Measurements from ENCODE around the gene FANCI.

FANCI gene

GRCh38 chr15:89334510-89335297 lies 90.9 kb downstream of the FANCI start, which contains the start of gene POLG:
Gene POLG, minus strand, starts transcription at chr15:89334824. Its CDS starts 1,070 bp downstream, at chr15:89333754.
- DNase-seq = peak; percentile 91

GRCh38 chr15:89335298-89336041 lies 91.7 kb downstream of the FANCI start:
- no peak for DNase-seq

DNA sequence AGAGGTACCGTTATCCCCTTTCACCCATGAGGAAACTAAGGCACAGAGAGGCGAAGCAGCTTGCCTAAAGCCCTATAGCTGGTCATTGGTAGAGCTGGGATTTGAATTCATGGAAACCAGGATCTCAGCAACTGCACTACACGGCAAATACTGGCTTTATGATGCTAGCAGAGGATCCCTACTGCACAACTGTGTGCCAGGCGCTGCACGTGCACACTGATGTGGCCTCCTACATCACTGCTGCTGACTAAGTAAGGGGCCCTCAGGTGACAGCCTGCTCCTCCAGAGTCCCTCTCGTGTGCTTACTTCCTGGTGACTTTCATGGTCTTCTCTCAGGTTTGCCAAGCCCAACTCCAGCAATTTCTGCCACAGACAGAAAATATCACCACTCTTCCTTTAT lies 94.3 kb downstream of the FANCI start:
- DNase-seq = no peak

- no peak for DNase-seq
These were observed 96.8 kb downstream of the FANCI start for GRCh38 chr15:89340573-89340972.

DNA sequence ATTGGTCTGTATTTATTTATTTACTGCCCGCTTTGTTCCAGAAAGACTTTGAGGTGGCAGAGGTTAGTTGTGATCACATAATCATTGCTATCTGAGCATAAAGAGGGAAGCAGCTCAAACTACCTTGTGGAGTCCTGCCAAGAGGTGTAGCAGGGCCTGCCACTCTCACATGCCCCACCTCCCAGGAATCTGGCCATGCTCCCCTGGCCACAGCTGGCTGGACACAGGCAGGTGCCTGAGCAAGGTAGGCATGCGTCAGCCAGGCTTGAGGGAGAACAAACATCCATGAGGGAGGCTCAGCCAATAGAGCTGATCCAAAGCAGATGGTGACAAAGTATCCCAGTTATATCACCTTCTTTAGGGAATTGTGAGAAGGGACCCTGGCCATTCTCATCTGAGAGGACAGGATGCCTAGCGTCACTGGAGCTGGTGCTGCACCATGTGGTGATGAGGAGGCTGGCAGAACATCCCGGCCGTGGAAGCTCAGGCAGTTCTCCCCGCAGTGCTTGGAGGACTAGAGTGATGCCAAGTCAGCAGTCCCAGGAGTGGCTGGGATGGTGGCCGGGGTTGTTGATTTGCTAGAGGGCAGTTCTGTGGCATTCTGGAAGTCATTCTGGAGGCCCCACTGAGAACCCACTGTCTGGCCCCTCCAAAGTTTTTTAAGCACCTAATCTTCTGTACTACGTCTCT lies 97.7 kb downstream of the FANCI start:
- no peak for DNase-seq

DNA sequence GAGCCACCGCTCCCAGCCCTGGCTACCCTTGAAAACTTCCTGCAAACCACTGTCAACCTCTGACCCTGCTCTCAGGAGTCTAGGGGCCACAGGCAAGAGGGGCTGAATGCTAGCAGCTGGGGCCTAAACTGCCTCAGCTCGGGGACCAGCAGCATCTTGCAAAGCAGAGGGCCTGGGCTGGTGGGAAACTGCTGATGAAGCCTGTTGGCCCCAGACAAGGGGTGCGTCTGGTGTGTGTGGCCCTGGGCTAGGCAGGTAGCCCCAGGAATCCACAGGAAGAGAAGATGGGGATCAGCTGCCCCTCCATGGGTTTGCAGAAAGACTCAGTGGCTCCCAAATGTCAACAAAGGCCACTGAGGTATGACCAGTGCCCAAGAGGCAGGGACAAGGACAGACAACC lies 99.1 kb downstream of the FANCI start:
- DNase-seq = no peak

DNA sequence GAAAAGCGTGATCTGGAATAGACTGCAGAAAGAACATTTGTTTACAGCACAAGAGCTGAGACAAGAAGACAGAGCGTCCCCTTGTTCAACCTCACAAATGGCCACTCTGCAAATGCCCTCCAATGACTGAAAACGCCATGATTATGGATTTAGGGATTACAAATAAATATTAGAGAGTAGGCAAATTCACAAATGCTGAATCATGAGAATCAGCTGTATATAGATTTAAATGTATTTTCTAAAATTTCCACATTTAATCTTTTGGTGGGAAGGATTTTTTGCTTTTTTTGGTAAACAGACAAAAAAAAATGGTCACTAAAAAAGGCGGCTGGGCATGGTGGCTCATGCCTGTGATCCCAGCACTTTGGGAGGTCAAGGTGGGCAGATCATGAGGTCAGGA lies 101.5 kb downstream of the FANCI start:
- DNase-seq = no peak

- no peak for DNase-seq
These were observed 102.9 kb downstream of the FANCI start for GRCh38 chr15:89346516-89347231.

DNA sequence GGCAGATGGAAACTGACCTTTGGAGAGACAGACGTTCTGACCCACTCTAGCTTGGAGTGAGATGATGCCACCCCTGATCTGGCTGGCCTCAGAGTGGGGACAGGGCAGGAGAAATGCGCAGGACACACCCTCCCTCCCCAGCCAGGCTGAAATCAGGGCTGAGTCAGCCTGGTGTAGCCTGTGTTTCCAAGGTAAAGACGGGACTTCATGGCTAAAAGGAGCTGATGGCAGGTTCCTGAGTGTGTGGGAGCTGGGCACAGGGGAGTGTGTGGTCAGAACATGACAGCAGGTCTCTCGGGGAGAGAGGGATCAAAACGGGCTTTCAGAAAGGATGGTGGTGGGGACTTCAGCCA lies 105.4 kb downstream of the FANCI start:
- no peak for DNase-seq

GRCh38 chr15:89352476-89352875 lies 108.7 kb downstream of the FANCI start:
- no peak for DNase-seq

DNA sequence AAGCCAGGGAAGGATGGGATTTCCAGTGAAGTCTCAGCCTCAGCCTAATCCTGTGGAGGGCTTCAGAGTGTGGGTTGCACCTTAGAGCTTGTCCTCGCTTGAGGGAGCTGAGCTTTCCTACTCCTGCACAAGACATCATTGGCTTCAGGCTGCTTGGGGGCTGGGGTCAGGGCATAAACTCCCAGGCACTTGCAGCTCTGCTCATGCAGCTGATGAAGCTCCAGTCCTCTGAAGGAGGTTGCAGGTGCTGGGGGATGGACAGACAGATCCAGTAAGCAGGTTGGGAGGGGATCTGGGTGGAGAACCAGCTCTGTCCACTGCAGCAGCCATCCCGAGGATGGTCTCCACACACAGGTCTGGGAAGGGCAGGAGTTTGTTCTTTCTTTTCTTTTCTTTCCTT lies 110.2 kb downstream of the FANCI start:
- DNase-seq = no peak

DNA sequence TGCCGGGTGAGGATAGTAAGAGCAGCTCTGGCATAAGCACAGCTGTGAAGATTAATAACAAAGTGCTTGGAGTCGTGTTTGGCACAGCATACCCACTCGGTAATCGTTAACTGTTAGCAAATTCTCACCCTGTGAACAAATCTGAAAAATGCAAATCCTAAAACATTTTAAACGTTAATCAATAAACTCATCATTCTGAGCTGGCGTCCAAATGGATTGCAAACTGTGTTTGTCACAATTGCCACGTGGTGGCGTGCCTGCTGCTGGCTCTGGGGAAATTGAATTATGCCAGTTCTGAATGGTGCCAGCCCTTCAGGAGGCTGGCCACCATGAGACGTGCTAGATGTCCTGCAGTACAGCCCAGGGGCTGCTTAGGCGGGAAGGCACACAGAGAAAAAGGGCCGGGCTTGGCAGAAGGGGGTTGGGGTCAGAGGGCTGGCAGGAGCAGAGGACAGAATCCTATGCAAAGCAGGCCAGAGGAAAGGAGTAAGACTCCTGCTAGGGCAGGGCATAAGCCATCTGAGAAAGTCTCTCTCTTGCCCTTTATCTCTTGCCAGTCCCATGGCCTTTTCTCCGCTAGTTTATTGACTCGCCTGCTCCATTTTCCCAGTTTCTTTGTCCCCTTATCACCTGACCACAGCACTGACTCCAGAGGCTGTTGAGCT lies 113.0 kb downstream of the FANCI start:
- DNase-seq = no peak

DNA sequence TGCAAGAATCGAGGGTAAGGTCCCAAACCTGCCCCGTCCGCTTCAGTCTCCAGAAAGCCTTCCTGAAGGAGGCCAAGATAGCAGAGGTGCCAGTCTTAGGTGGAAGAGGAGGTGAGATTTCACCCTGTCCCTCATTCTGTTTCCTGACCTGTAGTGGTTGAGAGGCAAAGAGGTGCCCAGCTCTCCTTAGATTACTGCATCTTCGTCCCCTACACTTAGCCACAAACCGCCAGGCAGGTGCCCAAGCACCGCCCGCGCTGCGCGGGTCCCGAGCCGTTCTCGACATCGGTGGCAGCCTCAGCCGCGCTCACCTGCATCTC lies 114.6 kb downstream of the FANCI start:
- no peak for DNase-seq

DNA sequence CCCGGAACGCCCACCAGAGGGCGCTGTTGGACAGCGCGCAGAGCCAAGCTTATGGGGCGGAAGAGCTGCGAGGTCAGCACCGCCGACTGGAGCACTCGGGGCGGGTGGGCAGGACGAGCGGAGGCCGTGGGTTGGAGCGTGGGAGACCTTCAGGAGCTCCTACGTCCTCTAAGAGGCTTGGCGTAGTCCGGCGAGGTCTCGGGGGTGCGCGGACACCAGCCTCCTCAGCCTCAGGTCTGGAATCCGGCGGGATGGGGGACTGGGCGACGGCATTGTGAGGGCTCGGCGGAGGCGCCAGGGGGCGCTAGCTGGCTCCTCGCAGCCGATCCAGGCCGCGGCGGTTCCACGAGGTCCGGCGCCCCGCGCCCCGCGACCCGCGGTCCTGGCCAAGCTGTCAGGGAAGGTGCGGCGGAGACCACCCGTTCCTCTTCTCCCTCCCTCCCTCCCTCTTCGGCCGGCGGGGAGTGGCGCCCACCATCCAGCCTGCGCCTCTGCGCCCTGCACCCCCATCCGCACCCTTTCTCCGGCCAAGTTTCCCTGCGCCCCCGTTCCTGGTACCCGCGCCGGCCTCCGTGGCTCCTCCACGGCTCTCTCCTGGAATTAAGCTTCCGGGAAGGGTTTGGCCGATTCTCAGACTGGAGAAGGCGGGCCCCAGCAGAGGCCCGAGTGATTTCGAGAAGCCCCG lies 115.1 kb downstream of the FANCI start:
- peak; percentile 27 for DNase-seq

DNA sequence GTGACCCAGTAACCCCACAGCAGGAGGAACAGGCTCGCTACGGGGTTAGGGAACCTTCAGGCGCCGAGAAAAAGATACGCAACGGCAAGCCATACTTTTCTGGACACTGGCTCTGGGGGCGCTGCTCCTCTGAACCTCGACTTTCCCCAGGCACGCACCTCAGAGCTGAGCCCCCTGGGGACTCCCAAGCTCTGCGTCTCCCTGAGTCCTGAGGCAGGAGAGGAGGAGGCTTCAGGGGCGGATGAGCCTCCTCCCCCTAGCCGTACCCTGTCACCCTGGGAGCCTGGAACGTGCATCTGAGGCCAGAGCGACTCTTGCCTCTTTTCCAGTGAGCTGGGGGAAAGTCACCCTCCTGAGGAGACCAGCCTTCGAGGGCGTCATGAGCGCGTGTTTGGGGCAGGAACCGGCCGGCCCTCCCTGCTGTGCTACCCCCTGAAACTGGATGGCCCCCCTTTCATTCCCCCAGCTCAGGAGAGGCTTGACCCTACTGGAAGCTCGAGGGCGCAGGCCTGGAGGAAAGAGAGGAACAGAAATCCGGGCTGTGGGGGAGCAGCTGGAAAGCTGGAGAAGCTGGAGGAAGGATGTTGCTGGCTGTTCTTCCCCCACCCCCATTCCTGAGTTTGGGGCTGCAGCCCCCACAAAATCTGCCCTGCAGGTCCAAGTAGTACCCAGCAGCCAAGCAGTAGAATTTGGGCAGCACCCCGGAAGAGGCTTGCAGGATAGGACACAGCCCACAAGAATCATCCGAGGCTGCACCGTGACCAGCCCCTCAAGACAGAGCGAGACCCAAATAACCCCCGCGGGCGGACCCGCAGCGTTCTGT lies 115.9 kb downstream of the FANCI start:
- DNase-seq = no peak

DNA sequence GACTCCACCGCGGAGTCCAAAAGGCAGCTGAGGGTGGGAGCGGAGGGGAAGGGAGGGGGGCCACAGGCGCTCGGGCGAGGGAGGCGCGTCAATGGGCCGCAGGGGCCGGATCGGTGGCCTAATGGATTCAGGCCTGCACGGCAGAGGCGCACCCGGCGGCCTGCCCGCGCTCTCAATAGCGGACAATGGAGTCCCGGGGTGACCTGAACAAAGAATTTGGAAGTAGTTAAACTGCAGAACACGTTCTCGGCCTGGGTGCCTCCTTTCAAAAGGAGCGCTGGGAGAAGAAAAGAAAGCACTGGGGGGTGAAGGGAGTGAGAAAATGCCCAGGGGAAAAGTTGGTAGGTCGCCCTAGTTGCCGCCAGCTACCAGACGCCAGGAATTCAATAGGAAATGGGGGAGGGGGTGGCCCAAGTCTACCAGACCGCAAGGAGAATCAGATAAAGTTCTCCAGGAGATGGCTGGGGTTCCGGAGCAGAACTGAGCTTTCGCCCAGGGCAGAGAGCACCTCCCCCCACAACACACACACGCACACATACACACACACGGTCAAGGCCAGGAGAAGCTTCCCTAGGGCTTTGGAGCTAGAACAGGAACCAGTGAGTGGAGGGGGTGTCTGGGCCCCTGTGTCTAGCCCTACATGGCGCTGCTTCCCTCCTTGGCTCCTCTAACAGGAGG lies 116.7 kb downstream of the FANCI start:
- no peak for DNase-seq

- no peak for DNase-seq
These were observed 117.8 kb downstream of the FANCI start for GRCh38 chr15:89361451-89362202.

DNA sequence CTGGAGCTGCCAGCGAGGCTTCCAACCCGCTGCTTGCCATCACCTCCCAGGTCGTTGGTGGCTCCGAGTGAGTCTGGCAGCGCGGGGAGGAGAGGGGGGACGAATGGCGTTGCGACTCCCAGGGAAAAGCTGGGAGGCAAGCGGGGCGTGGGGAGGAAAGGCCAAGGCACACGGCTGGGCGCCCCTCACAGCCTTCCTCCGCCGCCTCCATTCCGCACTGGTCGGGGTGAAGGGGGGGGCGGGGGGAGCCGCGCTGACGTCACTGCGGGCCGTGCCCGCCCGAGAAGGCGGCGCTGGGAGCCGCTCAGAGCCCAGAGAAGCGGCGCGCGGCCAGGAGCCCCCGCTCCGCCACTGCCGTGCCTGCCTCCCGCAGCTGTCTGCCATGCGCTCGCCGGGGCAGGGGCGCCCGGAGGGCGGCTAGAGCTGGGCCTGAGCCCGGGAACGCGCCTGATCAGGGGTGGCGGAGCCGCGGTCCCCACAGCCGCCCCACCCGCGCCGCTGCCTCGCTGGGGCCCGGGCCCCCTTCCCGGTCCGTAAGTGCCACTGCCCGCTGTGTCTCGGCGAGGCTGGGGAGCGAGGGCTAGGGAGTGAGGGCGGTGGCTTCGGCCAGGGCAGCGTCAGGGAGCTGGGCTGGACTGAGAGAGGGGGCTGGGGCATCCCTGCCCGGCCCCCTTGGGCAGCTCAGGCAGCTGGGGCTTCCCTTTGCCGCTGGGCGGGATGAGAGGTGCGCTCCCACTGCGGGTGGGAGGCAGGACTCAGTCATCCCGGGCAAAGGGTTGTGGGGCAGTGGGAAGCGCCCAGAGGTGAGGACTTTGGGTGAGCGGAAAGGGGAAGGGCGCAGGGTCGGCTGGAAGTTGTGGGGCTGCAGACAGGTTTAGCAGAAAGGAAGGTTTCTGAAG lies 118.7 kb downstream of the FANCI start:
- DNase-seq = no peak

- DNase-seq = no peak
These were observed 119.4 kb downstream of the FANCI start for GRCh38 chr15:89363133-89363532.
